ENCODE measurements around the gene DAB2.

- TF ChIP-seq TAF1 (IDR thresholded peaks at IDR 0.05; ENCODE audit: low read depth, low read length) (no peak), EZH2 (IDR thresholded peaks at IDR 0.05; ENCODE audit: low read depth, low read length, severe bottlenecking) (no peak), POLR2AphosphoS5 (IDR thresholded peaks at IDR 0.05; ENCODE audit: low read depth, low read length) (no peak)
Observed at GRCh38 chr5:39369123-39369815, 55.5 kb downstream of the DAB2 start.
